Measurements from ENCODE around the gene PLCG2.
"Not testable (repeated sequence)": the region's sequence is repeated elsewhere in the genome, so short reads cannot be mapped to it uniquely, and the experiment has no call there.

The PLCG2 gene

DNA sequence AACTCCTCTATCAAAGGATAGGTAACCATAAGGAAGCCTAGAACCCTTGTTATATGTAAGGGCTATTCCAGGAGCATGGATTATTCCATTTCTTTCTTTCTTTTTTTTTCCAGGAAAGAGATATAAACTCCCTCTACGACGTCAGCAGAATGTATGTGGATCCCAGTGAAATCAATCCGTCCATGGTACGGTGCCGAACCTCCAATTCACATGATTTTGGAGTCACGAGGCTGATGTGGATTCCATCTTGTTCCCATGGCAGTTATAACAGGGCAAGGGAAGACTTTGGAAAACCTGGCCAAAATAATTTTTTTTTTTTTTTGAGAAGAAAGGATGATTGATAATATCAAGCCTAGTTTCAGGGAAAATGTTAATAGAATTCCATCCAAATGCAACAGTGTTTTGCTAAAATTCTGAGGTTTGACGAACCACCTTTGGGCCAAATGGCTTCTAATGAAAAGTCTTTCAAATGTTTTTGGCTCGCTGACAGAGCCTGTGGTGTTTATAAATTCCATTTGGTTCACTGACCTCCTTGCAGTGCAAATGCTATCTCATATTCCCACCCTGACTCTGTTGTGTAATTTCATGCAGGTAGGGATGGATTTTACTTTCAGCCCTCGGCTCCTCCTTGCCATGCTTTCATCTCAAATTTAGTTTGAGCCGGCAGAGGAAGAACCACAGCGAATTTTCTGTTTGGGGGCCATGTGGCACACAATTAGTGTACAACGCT, 142.2 kb downstream of the PLCG2 start:
- no peak for DNase-seq

DNA sequence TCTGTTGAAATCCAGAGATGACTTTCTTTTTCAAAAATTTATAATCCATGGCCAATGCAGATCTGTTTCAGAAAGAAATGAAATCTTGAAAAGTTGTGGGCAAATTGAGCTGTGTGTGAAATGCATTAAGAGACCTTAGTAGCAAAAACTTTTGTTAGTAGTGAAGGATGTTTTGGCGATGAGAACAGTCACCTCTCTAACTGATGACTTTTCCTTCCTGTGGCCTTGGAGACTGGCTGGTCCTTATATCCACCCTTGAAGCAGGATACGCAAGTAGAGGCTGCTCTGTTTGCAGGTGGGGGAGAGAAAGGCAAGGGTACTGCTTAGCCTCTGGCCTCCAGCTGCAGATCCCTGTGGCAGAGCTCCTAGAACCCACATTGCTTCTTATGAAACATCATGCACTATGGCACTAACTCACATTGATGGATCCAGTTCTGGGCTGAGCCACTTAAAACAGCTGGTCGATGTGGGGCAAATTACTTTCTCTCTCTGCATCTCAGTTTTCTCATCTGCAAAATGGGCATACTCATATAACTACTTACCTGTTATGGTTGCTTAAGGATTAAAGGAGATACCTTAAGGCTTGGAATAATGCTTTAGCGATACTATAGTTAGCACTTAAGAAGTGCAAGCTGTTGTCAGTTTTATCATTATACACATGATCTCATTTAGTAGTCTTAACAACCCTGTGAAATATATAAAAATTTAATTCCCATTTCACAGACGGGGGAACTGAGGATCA, 142.9 kb downstream of the PLCG2 start:
- no peak for DNase-seq

DNA sequence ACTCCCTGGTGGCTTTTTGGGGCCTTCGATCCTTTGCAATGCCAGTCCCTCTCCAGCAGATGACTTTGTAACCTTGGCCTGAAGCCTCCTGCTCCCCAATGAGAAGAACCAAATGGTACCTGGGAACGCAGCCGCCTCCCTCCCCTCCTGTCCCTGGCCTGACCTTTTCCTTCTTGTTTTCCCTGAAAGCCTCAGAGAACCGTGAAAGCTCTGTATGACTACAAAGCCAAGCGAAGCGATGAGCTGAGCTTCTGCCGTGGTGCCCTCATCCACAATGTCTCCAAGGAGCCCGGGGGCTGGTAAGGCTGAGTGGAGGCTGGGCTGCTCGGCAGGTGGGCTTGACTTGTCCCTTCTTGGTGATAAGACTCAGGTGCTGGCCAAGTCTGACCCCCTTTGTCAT, 144.2 kb downstream of the PLCG2 start:
- DNase-seq: no peak

DNA sequence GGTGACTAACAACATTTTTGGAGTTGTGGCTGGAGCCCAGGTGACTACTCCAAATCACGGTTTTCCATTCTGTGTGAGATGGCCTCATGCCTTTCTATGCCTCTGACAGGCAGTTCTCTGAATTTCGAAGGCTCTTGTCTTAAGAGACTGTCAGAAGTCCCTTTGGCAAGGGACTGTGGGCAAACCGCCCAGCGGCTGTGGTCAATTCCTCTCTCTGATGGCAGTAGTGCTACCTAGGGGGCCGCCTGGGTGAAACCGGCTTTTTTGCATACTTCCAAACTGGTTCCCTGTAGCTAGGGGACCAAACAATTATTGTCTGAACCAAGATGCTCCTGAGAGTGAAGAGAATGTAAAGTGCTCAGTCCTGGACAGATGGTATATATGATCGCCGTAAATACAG, 145.9 kb downstream of the PLCG2 start:
- no peak for DNase-seq

DNA sequence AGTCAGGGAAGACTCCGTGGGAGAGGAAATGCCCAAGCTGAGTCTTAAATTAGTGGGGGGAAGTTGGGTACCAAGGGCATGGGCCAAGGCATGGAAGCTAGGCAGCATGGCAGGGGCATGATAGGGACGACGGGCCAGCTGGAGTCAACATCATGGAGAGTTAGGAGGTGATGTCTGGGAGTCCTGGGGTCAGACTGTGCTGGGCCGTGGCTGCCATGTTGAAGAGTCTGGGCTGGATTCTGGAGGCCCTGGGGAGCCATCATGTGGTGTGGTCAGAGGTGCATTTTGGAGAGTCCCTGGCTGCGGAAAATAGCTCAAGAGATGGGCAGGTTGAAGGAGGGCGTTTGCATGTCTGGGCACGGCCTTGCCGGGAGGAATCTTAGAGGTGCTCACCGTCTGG, 146.9 kb downstream of the PLCG2 start:
- no peak for DNase-seq

DNA sequence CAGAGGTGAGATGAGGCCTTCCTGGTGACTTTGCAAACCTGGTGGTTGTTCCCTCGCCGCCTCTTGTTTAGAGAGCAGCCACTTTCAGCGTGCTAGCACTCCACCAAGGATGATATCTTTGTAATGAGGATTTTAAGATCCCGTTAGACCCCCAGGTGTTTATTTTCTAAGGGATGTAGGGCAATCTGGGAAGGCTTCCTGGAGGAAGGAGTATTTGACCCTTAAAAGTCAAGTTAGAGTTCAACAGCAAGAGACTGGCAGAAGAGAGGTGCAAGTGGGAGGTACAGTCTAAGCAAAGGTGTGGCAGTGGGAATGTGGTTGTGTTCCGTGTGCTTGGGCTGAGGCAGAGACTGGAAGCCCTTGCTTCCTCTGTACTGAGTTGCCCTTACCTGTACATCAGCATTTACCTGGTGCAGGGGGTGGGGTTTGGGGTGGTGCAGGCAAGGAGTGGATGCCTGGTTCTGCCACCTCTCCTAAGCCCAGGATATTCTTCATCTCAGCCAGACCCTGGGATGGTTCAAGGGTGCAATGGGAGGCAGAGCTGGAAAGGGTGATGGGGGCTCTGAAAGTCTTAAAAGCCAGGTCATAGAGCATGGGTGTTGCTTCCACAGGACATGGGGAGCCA, 148.6 kb downstream of the PLCG2 start:
- no peak for DNase-seq

DNA sequence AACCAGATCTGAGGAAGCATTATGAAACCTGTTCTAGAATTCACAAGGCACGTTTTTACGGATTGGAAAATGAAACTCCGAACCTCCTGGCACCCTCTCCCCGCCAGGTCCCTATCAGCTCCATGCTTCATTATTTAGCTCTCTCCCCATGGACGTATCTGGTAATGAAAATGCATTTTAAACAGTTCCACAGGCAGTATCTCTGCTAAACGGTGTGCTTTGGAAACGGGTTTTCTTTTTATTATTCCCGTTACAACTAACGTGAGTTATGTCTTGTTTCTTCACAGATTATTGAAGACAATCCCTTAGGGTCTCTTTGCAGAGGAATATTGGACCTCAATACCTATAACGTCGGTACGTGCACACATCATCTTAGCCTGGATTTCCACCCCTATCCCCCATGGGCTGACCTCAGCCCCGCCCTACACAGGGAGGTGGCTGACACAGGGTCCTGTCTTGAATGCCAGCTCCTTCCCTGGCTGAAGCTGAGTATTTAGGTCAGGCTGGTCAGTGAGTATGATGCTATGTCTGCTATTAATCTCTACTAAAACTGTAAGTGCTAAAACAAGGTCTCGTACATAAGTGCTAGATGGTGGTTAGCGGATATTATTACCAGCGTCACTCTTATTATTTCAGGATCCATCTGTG, 149.3 kb downstream of the PLCG2 start:
- DNase-seq: no peak

DNA sequence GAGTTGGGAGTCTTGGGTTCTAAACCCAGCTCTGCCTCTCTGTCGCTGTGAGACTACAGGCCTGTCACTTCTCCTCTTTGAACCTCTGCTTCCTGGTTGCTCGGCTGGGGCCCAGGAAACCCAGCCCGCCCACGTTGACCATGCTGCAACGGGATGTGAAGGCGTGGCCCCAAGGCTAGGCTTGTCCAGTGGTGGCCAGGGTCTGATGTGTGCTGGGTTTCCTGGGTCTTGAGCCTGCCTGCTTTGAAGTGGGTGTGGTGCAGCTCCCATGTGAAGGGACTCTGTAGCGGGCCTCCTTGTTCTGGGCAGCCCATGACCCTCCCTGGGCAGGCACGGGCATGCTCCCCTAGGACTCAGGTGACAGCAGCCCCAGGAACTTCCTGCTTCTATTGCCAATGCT, 149.9 kb downstream of the PLCG2 start:
- no peak for DNase-seq

DNA sequence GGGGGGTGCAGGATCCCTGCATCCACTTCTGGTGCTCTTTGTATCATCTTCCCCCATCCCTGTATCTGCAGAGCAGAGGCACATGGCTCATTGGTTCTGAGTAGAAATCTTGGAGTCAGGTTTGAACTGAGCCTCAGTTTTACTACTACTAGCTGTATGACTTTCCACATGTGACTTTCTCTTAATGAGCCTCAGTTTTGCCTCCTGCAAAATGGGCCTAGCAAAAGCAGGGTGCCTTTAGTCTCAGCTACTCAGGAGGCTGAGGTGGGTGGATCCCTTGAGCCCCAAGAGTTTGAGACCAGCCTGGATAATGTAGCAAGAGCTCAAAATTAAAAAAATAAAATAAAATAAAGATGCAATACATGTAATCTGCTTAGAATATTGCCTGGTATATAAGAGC, 150.8 kb downstream of the PLCG2 start:
- no peak for DNase-seq

DNA sequence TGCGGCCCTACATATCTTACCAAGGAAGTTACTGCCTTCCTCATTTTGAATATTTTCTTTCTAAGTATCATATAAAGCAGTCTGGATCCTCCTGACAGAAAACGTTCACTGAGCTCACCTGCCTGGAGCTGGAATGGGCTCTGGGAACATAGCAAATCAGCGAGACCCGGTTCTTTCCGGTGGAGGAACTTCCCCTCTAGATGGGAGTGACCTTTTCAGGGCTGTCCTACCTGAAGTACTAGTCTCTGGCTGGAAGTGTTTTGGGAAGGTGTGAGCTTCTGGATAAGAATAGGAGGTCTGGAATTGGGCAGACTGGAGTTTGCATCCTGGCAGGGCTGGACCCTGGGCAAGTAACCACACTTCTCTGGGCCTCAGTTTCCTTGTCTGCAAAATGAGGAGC, 152.8 kb downstream of the PLCG2 start:
- no peak for DNase-seq

DNA sequence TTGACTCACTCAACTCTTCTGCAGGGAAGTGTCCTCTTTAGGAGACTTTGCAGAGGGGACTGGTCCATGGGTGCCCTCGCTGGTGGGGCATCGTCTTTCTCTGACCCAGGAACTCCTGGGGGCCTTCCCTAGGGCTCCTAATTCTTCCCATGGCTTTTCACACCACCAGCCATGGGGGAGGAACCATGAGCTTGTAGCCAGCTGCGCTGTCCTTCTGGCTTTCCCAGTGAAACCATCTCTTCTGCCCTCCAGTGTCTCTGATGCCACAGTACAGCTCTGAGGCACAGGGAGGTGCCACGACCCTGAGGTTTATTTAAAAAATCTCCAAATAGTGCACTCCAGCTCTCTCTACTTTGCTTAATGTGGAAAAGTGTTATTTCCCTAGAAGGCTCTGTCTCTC, 153.6 kb downstream of the PLCG2 start:
- DNase-seq: no peak

DNA sequence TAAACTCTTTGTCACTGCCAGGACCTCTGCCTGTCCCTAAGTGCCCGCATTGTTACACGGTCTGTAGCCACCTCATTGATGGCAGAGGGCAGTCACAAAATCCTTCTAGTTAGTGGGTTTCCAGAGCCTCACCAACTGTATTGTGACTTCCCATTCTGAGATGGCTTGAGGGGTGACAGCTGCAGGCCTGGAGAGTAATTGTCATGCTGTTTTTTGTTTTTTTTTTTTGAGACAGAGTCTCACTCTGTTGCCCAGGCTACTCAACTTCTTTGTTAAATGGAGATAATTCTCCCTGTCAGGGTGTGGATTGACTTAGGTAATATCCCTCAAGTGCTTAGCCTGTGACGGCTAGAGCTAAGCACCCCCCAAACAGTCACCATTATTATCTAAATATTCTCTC, 154.3 kb downstream of the PLCG2 start:
- DNase-seq: no peak

DNA sequence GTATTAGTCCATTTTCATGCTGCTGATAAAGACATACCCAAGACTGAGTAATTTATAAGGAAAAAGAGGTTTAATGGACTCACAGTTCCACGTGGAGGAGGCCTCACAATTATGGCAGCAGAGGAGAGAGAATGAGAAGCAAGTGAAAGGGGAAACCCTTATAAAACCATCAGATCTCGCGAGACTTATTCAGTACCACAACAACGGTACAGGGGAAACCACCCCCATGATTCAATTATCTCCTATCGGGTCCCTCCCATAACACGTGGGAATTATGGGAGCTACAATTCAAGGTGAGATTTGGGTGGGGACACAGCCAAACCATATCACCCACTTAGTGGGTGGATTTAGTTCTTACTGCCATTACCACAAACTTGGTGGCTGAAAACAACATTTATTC, 155.6 kb downstream of the PLCG2 start:
- DNase-seq: not testable (repeated sequence)

DNA sequence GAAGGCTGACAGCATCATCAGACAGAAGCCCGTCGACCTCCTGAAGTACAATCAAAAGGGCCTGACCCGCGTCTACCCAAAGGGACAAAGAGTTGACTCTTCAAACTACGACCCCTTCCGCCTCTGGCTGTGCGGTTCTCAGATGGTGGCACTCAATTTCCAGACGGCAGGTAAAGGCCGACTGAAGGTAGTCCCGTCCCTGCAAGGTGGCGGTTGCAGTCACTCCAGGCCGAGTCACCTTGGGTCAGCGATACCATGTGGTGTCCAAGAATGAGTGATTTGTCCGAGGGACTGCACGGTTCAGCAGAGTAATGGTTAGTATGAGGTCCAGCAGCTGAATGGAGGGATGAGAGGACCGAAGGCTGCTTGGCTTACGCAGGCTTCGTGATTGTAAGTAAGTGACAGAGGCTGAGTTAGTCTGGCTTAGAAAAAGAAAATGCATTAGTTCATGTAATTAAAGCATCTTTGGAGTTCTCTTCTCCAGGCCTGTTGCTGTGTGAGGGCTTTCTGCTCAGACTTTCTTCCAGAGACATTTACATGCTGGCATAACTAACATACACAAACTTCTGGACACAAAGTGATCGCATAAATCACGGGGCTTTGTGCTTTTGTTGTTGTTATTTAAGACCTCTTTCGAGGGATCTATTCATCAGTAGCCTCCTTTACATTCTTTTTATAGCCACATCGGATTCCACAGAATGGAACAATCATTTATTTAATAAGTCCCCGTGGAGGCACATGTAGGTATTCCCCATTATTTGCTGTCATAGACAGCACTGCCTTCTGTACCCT, 157.3 kb downstream of the PLCG2 start:
- no peak for DNase-seq

DNA sequence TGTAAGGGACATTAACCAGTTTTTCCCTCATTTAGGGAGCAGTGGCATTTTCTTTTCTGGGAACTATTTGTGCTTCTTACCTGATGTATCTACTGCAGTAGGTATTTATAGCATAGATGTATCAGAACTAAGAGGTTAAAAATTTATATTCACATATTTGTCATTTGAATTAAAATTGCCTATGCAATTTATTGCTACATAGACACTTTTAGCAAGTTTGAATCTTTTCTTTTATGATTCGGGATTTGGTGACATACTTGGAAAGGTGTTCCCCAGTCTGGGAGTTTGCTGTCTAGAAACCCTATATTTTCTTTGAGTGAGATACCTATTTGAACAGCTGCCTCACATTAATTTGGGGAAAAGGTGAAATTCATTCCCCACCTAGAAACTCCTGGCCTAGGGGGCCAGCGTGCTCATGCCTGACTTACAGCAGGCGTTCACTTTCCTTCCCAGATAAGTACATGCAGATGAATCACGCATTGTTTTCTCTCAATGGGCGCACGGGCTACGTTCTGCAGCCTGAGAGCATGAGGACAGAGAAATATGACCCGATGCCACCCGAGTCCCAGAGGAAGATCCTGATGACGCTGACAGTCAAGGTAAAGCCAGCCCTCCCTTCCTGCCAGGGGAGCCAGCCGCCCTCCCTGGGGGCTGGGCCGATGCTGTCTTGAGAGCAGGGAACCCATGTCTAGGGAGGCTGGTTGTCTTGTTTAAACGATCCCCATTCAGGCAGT, 158.4 kb downstream of the PLCG2 start:
- no peak for DNase-seq

DNA sequence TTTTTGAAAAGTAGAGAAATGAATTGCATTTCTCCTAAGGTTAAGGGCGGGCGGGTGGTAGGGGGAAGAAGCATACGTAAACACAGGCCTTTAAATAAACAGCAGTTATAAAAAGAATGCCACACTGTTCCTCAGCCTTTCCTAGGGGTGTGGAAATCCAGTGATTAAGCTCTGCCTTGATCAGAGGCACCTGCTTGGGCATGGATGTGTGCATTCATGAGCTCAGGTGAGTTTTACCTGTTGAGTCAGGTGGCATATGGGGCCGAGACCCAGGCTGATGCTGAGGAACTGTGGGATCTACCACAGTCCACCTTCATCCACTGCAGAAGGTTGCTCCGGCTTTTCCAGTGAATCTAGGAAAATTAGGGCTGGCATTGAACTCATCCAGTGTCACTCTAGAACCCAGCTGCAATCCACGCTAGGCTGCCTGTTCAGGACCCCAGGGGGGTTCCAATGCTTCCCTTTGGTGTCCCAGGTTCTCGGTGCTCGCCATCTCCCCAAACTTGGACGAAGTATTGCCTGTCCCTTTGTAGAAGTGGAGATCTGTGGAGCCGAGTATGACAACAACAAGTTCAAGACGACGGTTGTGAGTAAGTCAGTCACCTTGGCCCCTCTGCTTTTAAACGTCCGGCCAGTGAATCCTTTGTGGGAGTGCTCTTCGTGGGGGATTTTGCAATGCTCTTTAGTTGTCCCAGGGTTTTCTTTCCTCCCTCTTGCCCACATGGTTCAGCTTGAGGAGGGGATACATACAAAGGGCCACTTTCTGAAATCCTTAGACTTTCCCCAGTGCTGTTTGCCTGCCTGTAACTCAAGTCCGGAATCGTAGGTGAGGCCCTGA, 159.5 kb downstream of the PLCG2 start:
- DNase-seq: no peak

DNA sequence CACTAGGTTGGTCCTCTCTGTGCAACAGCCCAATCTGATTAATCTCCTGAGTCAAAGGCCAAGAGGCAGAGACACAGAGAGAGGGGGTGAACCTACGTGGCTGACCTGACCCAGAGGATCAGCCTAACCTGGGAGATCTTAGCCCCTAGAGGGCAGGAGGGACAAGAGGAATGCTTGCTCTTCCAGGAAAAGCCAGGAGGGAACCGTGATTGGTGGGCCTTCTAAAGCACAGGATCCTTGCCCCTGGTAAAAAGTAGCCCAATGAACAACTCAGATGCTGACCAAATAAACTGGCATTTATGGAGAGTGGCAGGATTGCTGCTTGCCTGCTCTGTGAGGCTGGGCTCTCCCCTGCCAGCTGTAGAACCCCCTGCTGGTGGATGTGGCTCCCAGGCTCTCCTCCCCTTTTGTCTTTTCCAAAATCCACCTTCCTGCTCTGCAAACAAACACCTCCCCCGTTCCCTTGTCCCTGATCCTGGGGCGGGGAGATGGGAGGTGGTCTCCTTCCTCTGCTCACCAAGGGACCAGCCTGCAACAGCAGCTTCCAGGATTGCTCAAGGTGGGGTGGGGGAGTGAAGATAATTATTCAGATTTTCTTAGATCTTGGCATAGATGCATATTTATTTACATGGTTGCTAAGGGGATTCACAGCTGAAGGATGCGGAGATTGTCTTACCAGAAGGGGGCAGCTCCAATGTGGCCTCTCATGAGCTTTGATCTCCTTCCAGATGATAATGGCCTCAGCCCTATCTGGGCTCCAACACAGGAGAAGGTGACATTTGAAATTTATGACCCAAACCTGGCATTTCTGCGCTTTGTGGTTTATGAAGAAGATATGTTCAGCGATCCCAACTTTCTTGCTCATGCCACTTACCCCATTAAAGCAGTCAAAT, 160.3 kb downstream of the PLCG2 start:
- DNase-seq: no peak

DNA sequence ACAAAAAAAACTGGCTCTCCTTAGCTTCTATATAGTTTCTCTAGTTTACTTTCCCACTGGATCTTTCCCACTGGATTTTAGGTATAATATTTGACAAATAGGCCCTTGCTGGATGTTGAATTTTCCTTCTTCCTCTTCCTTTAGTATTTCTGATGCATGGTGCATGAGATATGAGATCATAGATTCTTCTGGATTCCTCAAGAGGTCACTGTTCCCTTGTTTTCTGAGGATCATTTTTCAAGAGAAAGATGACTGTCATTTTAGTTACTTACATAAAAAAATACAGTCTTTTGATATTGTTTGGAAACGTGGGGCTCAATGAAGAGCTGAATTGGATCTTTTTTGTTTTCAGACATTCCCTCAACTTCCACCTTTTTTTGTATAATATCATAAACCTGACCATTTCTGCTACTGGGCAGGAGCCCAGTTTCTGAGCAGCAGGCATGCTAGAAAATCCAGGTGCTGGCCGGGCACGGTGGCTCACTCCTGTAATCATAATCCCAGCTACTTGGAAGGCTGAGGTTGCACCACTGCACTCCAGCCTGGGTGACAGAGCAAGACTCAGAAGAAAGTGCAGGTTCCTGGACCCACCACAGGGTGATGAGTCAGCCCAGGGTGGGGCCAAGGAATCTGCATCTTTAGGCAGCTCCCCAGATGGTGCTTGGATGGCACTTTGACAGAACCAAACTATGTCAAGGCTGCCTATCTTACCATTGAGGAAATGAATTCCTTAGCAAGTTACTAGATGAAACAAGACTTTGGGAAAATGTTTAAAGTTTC, 161.9 kb downstream of the PLCG2 start:
- no peak for DNase-seq

DNA sequence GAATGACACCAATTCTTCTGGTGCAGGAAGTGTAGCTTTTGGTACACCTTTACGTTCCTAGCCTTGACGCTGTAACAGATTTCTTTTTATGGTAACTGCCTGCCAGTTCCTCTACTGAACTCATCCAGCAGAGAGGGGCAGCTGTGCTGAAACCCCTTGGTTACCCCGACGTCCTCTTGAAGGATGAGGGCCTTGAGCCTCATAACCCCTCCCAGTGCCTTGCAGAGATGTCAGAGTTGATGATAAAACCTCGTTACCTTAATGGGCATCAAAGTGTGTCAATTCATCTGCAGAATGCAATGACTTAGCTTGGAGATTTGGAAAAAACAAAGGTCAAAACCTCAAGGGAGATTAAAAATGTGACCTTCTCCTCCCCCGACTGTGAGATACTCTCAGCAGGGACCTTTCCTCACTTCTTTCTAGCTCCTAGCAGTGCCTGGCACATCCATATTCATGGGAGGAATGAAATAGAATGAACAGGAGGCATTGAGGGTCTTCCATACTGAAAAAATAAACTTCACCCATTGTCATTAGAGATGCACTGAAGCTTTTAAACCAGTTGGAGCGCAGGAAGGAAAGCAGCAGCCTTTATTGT, 163.0 kb downstream of the PLCG2 start:
- DNase-seq: no peak

All from NCI-H2029 treated with DMSO at 0.1 percent for 48 hours (cell line).